HG03442 (cell line): ENCODE data around the gene CAMK2N2.

Experiments
- ATAC-seq: cut with Tn5 transposase; IDR thresholded peaks from one replicate; pipeline ENCODE4 v1.9.1; 2021; ENCODE audit warnings: mild to moderate bottlenecking, moderate library complexity; ENCODE audit not compliant: unreplicated experiment

Gene CAMK2N2

DNA sequence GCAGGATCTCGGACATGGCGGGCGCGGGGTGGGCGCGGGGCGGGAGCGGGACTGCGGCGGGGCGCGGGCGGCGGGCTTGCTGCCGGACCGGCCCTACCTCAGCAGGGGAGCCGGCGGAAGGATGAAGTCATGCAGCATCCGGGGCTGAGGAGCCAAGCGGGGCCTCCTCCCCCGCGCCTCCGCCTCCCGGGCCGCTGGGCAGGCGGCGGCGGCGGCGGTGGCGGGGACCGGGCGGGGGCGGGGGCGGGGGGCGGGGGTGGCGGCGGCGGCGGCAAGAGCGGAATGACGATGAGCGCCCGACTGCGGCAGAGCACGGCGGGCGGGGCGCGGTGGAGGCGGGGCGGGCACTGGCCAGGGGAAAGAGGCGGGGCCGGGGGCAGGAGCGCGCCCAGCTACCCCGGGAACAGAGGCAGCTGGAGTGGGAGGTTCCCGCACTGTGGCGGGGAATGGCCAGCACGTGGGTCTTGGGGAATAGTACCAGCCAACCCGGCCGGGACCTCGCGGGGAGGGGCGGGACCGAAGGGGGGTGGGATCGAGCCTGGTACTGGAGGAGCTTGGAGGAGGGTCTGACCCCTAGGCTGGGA, at the start of gene CAMK2N2:
Gene CAMK2N2, minus strand, starts transcription at position 284 of the 584 bp plus-strand sequence. Its CDS starts 268 bp downstream, at position 16.
- ATAC-seq: peak; percentile 44

DNA sequence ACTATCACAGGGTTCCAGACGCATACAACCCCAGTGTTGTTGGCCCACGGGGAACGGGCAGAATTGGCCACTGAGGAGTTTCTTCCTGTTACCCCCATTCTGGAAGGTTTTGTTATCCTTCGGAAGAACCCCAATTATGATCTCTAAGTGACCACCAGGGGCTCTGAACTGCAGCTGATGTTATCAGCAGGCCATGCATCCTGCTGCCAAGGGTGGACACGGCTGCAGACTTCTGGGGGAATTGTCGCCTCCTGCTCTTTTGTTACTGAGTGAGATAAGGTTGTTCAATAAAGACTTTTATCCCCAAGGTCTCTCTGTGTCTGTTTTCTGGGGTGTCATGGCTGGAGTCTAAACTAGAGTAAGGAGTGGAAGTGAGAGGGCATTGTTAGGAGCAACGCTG, 47.4 kb upstream of the CAMK2N2 start:
- ATAC-seq: no peak

DNA sequence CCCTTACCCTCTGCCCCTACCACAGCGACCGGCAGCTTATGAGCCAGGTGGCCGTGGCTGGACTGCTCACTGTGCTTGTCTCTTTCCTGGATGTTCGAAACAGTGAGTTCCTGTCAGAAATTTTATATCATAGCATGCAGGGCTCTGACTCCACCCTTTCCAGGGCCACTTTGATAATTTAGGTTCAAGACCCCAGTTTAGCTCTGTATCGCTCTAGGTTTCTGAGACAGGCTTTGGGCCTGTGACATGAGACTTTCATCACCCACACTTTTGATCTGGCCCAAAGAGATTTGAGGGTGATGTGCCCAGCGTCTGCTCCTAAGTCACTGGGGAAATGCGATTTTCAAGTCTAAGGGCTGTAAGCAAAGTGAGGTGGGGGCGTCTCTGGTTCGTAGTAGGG, 46.6 kb upstream of the CAMK2N2 start:
- ATAC-seq: no peak

DNA sequence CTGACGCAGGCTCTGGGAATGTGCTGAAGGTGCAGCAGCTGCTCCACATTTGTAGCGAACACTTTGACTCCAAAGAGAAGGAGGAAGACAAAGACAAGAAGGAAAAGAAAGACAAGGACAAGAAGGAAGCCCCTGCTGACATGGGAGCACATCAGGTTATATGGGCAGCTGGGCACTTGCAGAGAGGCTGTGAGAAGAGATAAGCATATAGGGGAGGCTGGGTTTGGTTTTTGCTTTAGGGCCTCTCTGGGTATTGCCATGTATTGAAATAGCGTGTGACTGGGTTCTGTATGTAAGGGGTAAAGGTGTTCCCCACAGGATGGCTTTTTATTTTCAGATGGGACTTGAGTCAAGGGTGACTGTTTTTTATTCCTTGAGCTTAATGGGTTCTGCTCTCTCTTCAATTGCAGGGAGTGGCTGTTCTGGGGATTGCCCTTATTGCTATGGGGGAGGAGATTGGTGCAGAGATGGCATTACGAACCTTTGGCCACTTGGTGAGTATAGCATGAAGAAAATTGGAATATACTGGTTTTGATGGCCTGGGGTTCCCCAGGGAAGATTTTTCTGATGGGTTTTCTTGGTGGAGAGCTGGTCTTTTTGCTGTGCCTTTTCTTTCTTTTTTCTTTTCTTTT, 45.1 kb upstream of the CAMK2N2 start:
- ATAC-seq: no peak

DNA sequence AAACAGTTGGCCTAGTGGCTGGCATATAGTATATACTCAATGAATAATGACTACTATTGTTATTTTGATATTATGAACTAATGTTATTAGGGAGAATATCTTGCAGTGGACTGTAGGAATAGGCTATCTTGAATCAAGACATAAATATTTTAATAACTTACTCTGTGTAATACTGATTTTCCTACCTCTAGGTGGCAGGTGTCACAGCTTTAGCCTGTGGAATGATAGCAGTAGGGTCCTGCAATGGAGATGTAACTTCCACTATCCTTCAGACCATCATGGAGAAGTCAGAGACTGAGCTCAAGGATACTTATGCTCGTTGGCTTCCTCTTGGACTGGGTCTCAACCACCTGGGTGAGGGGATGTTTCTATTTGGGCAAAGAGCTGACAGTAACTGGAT, 44.2 kb upstream of the CAMK2N2 start:
- ATAC-seq: no peak

DNA sequence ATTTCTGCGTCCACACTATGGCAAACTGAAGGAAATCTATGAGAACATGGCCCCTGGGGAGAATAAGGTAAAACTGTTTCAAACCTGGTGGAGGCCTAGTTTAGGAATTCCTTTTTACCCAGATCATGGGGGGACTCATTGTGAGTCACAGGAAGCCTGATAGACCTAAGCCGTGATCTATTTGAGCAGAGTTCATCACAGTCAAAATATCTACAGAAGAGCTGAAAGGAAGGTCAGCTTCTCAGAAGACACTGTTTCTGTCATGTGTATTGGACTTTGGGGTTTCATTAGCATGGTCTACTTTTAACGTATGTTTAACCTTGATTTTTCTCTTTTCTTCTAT, 39.0 kb upstream of the CAMK2N2 start:
- ATAC-seq: no peak

DNA sequence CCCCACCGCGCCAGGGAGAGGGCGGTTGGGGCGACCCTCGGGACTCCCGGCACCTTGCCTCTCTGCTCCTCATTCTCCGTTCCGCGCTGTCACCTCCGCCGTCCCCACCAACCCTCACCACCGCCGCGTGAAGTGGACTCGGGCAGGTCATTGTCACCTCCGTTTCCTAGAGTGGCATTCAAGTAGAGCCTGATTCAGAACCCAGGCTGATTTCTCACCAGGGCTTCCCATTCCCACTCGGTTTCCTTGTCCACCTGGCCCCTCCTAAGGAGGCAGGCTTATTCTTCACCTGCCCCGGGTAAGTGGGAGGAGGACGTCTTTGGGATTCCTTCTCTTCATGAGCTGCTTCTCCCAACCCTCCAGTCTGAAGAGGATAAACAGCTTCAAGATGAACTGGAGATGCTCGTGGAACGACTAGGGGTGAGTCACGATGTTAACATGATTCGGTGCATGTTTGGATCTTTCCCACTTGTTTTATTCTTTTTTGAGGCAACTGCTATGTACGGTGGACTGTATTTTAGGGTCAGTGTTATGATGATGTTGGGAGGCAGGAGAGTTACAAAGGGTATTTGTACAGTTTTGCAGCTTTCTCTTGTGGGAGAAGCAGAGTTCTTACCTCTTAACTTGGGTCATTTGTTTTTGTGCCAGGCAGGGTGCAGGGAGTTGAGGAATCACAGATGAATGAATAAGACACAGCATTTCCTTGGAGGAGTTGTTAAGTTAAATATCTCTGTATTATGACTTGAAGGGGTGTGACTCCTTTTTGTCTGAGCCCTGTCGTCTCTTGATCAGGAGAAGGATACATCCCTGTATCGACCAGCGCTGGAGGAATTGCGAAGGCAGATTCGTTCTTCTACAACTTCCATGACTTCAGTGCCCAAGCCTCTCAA, 38.4 kb upstream of the CAMK2N2 start:
- no peak for ATAC-seq

DNA sequence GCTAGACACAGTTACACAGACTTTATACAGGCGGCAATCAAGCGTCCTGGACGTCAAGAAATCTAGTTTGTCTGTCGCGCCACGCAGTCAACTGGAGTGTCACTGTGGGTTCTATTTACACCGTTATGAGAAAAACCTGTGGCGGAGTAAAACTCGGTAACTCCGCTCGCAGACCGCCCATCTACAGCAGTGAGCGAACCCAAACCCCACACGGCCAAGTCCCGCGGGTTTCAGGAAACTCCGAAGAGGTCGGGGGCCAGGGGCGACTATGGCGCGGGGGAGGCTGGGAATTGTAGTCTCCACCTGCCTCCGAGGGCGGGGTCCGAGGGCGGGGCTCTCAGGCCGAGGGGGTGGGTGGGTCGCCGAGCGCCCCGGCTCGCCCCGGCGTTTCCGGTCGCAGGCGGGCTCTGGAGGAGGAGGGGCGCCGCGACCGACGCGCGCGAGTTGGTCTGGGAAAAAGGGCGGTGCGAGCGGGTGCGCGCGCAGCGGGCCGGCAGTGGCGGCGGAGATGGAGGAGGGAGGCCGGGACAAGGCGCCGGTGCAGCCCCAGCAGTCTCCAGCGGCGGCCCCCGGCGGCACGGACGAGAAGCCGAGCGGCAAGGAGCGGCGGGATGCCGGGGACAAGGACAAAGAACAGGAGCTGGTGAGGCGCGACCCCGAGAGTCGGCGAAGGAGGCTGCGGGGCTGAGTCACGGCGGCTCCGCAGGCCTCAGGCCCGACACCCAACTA, 37.6 kb upstream of the CAMK2N2 start, which contains the start of gene PSMD2:
Gene PSMD2, plus strand, starts transcription at position 483 of the 729 bp plus-strand sequence. Its CDS starts 26 bp downstream, at position 509.
- ATAC-seq: peak; percentile 89

DNA sequence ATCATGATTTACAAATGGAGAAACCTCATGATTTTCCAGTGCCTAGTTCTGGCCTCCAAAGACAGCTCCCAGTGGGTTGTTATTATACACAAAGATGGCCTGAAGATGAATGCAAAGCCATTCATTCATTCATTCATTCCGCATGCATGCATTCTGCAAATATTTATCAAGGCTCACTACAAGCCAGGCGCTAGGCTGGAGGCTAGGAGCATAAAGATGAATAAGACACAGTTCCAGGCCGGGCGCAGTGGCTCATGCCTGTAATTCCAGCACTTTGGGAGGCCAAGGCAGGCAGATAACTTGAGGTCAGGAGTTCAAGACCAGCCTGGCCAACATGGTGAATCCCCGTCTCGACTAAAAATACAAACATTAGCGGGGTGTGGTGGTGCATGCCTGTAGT, 35.3 kb upstream of the CAMK2N2 start:
- ATAC-seq: no peak

DNA sequence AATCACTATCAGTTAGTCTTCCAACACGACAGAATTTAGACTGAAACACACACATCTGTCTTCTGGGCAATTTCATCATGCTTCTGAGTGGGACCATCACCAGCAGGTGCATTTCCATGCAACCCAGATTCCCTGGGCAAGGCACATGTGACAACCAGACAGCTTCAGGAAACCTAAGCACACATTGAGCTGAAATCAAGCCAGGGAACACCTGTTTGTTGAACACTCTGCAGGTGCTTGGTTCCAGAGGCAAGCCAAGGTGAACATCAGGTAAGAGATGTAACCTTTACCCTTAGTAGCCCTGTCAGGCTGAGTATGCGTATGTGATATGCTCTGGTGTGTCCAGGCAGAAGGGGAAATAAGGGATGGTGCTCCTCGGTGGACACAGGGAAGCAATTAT, 34.4 kb upstream of the CAMK2N2 start:
- ATAC-seq: no peak

DNA sequence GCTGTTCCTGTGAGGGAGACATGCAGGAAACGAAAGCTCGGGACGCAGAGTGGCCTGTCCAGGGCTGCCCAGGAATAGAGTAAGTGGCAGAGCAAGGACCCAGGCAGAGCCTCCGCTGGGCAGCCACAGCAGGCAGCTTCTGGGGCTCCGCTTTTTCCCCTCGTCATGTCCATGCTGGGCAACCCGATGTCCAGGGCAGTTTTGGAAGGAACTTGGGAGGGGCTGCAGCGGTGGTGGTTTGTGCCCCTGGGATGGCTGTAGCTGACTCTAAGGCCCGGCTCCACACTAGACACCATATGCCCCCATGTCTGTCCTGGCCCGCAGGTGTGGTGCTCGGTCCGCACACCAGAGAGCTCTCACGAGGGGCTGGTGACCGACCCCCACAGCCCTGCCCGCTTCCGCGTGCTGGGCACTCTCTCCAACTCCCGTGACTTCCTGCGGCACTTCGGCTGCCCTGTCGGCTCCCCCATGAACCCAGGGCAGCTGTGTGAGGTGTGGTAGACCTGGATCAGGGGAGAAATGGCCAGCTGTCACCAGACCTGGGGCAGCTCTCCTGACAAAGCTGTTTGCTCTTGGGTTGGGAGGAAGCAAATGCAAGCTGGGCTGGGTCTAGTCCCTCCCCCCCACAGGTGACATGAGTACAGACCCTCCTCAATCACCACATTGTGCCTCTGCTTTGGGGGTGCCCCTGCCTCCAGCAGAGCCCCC, 30.5 kb upstream of the CAMK2N2 start:
- ATAC-seq: no peak

DNA sequence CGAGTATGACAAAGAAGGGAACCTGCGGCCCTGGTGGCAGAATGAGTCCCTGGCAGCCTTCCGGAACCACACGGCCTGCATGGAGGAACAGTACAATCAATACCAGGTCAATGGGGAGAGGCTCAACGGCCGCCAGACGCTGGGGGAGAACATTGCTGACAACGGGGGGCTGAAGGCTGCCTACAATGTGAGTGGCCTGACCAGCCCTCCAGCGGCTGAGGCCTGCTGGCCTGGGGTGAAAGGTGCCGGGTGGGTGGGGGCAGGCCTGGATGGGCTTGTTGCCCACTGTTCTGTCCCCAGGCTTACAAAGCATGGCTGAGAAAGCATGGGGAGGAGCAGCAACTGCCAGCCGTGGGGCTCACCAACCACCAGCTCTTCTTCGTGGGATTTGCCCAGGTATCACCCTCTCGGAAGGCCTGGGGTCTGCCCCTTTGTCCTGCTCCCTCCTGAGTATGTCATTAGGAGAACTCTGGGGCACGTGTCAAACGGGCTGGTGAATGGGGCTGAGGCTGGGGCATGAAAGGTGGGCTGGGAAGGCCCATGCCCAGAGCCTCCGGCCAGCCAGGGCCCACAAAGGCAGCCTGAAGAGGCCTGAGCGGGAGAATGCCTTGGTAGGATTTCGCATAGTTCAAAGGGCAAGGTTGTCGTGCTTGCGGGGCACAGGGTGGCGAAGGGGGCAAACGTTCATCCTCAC, 29.8 kb upstream of the CAMK2N2 start:
- no peak for ATAC-seq

DNA sequence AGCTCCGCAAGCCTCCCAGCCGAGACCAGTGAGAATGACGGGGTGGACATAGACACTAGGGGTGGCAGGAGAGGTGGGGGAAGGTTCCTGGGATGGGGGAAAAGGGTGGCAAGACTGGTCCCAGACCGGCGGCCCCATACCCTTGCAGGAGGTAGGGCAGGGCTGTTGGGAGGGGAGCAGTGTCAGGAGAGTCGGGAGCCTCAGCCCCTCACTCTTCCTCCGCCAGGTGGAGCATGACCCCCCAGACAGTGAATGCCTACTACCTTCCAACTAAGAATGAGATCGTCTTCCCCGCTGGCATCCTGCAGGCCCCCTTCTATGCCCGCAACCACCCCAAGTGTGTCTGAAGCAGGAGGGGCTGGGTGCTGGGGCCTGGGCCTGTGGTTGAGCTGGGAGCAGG, 29.0 kb upstream of the CAMK2N2 start:
- ATAC-seq: no peak

DNA sequence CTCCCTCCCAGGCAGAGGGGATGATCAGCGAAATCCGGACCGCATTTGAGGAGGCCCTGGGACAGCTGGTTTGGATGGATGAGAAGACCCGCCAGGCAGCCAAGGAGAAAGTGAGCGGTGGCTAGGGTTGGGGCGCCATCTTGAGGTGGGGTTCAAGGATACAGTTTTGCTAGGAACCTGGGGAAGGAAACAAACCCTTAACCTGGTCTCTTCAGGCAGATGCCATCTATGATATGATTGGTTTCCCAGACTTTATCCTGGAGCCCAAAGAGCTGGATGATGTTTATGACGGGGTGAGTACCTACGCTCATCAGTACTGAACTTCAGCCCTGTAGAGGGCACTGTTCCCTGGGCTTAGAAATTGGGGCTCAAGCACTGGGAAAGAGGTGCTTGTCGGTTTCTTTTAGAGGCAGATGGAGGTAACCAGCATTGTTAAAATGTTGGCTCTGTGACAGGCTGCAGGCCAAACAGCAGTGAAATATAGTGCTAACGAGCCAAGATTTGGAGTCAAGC, 28.1 kb upstream of the CAMK2N2 start:
- no peak for ATAC-seq

DNA sequence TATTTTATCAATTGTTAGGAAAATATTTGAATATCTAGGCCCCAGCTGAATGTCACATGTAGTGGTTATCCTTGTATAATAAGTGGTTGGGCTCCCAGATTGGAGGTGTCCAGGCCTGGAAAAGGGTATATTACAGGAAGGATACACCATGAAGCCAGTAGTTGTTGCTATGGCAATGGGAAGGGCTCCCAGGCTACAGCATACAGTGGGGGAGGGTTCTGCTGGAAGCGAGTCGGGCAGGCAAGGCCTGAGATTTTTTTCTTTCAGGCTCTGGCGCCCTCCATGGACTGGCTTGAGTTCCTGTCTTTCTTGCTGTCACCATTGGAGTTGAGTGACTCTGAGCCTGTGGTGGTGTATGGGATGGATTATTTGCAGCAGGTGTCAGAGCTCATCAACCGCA, 23.3 kb upstream of the CAMK2N2 start:
- ATAC-seq: no peak

DNA sequence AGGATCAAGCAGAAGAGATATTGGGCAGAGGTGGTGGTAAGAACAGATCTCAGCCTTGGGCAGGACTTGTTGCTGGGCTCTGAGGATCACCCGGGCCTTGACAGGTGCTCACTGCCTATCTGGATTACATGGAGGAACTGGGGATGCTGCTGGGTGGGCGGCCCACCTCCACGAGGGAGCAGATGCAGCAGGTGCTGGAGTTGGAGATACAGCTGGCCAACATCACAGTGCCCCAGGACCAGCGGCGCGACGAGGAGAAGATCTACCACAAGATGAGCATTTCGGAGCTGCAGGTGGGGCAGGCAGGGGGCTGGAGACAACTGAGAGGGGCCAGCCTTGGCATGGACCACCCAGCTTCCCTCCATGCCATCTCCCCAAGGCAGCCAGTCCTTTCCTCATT, 22.3 kb upstream of the CAMK2N2 start:
- ATAC-seq: no peak

DNA sequence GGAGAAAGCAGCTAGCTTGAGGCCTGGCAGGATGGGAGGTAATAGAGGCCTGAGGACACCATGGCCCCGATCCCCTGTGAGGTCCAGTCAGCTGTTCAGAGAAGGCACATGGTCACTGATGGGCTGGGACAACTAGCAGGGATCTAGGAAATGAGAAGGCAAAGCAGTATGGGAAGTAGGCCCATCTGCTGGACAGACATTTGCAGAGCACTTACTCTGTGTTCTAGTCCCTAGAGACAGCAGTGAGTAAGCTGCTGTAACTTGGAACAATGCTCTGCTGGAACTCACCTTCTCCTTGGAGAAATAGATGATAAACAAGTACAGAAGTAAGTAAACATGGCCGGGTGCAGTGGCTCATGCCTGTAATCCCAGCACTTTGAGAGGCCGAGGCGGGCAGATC, 21.6 kb upstream of the CAMK2N2 start:
- ATAC-seq: no peak

DNA sequence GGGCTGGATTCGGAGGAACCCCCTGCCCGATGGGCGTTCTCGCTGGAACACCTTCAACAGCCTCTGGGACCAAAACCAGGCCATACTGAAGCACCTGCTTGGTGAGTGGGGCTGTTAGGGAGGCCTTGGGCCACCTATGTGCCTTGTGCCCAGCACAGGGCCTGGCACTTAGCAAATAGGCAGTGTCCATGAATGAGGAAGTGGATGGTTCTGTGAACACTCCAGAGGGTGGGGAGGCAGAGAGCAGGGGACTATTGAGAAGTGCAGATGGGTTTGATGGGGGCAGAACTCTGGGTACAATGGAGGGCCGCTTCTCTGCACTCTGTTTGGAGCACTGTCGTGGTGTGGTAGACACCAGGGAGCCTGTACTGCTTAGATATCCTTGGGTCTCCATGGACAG, 16.0 kb upstream of the CAMK2N2 start:
- ATAC-seq: no peak

DNA sequence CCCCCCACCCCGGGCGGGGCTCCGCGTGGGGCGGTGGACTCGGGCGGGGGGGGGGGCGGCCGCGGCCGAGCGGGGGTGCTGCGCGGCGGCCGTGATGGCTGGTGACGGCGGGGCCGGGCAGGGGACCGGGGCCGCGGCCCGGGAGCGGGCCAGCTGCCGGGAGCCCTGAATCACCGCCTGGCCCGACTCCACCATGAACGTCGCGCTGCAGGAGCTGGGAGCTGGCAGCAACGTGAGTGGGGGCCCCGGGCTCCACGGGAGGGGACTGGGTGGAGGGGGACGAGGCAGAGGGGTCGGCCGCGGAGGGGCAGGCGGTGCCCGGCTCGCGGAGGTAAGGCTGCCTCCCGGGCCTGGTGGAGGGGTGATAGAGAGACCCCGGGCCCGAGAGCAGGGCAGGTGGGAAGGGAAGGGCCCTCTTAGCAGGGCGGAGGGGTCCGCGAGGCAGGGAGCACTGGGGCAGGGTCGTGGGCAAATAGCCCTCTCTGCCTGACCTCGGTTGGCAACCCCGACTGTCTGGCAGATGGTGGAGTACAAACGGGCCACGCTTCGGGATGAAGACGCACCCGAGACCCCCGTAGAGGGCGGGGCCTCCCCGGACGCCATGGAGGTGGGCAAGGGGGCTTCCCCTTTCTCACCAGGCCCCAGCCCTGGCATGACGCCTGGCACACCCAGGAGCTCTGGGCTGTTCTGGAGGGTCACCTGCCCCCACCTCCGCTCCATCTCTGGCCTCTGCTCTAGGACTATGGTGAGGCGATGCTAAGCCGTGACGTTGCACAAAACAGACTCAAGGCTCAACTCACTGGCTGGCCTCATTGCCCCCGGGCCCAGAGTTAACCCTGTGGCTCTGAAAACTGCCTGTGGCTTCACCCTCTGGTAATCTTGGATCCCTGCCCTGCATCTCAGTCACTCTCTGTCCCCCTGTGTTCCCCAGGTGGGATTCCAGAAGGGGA, 14.9 kb upstream of the CAMK2N2 start, which contains the start of gene ECE2:
Gene ECE2, plus strand, starts transcription at position 62 of the 950 bp plus-strand sequence. Its CDS starts 132 bp downstream, at position 194.
- ATAC-seq: no peak
